GM19324 (cell line): Measurements from ENCODE around the gene SMG7.

ENCODE experiments used
- ATAC-seq: cut with Tn5 transposase; IDR thresholded peaks from one replicate; pipeline ENCODE4 v1.9.1; 2021; ENCODE audit warnings: mild to moderate bottlenecking, moderate library complexity; ENCODE audit not compliant: unreplicated experiment, low FRiP score

SMG7 gene

DNA sequence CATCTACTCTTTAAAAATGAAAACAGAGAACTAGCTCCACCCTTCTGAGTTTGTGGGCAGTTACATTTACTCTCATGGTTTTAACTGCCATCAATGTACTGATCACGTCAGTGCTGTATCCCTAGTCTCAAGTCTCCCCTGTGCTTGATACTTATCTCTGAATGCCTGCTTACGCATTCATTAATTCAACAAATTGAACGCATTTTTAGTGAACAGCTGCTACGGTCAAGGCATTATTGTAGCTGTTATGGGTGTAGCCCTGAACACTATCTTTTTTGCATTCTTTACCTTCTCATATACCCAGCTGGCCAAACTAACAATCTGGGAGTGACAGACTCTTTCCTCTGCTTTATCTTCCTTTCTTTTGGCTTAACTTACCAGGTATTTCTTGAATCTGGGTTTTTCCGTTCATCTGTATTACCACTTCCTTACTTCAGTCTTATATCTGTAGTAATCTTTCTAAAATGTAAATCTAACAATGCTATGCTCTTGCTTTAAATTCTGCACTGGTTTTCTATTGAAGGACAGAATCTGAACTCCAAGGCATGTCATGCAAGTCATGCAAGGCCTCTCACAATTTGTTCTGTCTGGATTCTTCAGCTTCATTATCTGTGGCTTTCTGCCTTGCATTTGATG is 33.3 kb downstream of the SMG7 start:
- ATAC-seq, result no peak

DNA sequence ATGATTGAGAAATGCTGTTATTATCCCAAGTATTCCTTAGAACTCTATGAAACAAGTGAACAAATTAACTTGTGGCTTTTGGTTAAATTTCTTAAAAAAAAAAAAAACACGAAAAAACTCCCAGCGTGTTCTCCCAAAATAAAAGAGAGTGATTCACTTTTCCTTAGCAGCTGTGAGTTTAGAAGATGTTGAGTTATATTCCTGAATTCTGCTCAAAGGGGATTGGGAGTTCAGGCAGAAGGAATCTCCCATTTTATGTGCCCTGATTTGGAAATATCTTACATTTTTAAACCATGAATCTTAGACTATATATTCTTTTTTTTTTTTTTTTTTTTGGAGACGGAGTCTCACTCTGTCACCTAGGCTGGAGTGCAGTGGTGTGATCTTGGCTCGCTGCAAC is 34.3 kb downstream of the SMG7 start:
- no peak for ATAC-seq

- no peak for ATAC-seq
These were observed 36.4 kb downstream of the SMG7 start for GRCh38 chr1:183508694-183509093.

DNA sequence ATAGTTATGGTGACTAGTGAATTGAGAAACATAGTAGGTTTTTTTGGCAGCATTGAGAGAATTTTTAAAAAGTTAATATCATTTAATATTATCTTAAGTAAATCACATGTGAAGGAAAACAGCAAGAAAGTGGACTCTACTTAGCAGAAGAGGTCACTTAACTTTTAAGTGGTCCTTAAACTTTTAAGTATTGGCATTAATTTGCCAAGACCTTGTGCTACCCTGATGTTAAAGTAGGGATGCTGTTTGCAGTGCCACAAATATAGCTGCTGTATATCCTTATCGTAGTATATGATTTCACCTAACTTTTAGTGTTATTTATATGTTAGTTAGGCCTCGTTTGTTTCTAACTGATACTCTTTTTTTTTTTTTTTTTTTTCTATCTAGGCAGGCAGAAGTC is 40.2 kb downstream of the SMG7 start:
- no peak for ATAC-seq

- ATAC-seq, result no peak
These were observed 41.9 kb downstream of the SMG7 start for GRCh38 chr1:183514235-183514634.

GRCh38 chr1:183515002-183515689 is 42.8 kb downstream of the SMG7 start:
- ATAC-seq, result no peak

DNA sequence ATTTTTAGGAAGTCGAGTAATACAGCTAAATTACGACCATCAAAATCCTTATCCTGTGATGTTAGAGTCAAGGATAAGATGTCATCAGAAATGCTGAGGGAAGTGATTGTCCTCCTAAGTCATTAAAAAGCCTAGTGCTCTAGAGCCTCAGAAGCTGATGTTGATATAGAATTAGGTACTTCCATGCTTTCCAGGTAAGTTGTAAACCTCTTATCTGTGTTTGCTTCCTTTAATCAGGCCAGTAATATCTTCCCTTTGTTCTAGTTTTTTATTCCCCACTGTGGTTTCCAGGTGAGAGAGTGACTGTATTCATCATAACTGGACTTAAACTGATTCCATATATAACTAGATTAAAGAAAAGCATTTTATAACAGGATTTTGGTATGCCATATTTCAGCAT is 44.4 kb downstream of the SMG7 start:
- ATAC-seq, result no peak

DNA sequence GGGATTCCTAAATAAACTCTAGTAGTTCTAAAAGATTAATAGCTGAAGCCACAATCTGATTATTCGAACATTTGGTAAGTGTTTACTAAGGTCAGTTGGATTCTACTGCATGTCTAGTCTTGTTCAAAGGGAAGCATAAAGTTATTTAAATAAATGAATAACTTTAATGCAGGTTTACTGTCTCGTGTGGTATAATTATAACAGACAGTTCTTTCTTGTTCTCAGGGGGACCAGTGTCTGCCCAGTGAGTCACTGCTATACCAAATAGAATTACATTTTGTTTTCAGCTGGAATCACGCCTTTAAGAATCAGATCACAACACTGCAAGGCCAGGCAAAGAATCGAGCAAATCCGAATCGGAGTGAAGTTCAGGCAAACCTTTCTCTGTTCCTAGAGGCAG is 45.1 kb downstream of the SMG7 start:
- ATAC-seq, result no peak

DNA sequence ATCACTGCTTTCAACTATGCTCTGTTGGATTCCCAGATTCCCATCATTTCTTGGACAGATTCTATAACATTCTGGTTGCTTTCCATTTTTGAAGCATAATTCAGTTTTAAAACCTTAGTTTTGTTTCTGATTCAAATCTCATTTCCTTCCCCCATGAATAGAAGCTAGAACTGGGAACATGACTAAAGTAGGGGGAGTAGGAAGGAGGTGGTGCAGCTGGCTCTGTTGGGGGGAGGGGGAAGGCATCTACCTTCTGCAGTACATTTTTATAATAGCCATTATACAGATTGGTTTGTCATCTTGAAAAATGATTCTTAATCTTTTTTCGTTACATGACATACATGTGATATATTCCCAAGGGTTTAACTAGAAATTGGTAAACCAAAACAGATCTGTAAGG is 48.1 kb downstream of the SMG7 start:
- ATAC-seq, result no peak

GRCh38 chr1:183522104-183522503 is 49.8 kb downstream of the SMG7 start:
- ATAC-seq, result no peak

DNA sequence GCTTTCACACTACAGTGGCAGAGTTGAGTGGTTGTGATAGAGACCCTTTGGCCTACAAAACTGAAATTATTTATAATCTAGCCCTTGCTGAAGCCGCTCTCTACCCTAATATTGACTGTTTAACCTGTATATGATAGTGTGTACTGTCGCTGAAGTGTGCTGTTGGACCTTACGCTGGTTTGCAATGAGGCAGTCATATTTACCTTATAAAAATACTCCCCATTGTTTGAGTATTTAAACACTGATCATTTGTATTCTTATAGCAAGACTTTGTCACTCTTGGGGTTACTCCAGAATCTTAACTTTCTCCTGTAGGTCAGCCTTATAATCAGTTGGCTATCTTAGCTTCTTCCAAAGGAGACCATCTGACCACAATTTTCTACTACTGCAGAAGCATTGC is 56.3 kb downstream of the SMG7 start:
- ATAC-seq, result no peak

GRCh38 chr1:183533617-183534174 is 61.4 kb downstream of the SMG7 start:
- ATAC-seq, result no peak

DNA sequence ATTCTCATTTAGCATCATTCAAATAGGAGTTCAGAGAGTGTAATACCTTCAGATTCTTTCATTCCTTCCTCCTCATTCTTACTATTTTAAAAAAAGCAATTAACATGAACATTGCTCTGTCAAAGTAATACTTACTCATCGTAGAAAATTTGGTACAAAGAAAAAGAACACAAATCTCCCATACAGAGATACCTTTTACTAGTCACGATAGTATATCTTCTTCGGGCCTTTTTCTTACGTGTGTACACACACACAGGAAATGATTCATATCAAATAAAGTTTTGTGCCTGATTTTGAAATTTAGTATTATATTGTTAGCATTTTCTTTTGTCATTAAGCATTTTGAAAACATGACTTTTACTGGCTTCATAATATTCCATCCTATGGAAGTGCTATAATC is 65.1 kb downstream of the SMG7 start:
- ATAC-seq, result no peak

DNA sequence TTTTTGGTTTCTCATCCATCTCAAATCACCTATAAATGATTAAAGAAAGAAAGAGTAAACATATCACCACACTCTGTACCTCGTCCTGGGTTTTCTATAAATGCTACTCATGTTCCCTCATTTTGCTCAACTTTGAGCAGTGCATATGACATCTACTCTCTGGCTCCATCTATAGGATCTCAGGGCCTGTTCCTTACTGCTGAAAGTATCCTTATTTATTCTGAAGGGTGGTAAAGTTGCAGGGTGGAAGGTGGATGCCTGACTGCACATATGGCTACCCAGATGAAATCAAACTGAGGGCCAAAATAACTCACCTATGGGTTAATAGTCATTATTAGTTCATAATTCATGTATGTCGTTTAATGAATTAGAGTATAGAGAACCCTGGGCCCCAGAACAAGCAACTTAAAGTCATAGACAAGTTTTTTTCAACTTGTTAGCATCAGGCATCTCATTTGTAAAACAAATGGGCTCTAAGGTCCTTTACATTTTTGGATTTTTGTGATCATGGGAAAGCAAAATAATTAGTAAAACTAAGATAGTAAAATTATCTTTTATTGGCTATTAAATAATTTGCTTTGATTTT is 71.4 kb downstream of the SMG7 start:
- ATAC-seq, result no peak

DNA sequence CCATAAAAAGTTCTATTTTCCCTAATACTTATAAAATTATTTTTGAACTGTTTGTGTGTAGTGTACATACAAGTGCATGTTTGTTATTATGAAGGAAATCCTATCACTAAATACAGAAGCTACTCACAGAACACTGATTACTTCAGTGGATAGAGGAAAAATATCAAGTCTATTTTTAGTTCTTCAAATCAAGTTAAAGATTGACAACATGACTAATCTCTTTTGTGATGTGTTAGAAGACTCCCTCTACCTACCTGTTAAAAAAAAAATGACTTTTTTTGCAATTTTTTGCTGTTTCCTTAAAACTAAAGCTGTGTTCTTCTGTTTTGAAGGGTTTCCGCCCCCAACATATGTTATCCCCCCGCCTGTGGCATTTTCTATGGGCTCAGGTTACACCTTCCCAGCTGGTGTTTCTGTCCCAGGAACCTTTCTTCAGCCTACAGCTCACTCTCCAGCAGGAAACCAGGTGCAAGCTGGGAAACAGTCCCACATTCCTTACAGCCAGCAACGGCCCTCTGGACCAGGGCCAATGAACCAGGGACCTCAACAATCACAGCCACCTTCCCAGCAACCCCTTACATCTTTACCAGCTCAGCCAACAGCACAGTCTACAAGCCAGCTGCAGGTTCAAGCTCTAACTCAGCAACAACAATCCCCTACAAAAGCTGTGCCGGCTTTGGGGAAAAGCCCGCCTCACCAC is 72.4 kb downstream of the SMG7 start:
- ATAC-seq, result no peak

GRCh38 chr1:183546427-183546826 is 74.1 kb downstream of the SMG7 start:
- ATAC-seq, result no peak

GRCh38 chr1:183548116-183548515 is 75.8 kb downstream of the SMG7 start:
- no peak for ATAC-seq

- no peak for ATAC-seq
These were observed 78.6 kb downstream of the SMG7 start for GRCh38 chr1:183550915-183551314.

GRCh38 chr1:183551924-183552323 is 79.6 kb downstream of the SMG7 start:
- ATAC-seq, result no peak

DNA sequence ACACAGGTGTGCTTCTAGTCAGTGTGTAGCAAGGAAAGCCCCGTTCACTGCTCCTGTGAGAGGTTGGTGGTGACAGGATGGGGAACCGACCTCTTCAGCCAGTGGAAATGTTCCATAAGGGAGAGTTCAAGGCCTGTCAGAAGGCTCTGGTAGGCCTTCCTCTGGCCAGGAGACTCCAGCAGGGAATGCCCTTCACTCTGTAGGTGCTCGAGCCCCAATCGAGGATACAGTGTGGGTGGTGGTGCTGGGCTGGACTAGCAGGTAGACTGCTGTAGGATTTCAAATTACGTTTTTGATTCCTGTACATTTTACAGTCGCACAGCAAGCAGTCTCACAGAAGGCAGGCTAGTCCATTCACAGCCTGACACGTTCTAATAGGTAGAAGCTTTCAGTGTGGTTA is 80.1 kb downstream of the SMG7 start:
- no peak for ATAC-seq

DNA sequence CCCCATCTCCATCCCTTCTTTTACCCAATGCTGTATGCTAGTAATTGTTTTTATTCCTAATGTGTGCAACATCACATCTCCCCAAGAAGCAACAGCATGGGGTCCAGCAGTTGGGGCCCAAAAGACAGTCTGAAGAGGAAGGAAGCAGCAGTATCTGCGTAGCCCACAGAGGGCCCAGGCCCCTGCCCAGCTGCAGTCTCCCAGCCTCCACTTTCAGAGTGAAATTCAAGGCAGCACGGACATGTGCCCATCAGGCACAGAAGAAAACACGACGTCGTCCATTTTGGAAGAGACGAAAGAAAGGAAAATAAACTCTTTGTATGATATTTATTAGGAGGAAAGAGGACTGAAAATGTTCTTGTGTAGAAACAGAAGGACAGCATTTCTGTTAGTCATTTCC is 80.6 kb downstream of the SMG7 start:
- ATAC-seq, result no peak
